ENCODE data around the gene FOXF1. TPM values are rescaled to one million over a fixed set of nuclear protein-coding genes. Genes with fewer than 3 reads are reported as not detected.

Gene FOXF1
- total and polyA plus RNA-seq, 3 donors from 2014 or later, result 0.91 to 2.8 (median 2.0) TPM

- TF ChIP-seq CTCF (IDR thresholded peaks at IDR 0.05) (no peak), POLR2A (IDR thresholded peaks at IDR 0.05) (no peak)
- WGBS, 2 donors, result 26 to 30% methylated on average over 4 of the region's 4 CpGs
- intact Hi-C loops (cut with DNase I; ENCODE audit: low total_unique reads), result no loop called here
- no peak for DNase-seq
- H3K4me1 ChIP-seq, result no peaks in the 10 kb centered on the region
- H3K36me3 ChIP-seq (ENCODE audit: low read depth, missing control alignments), result no peaks in the 10 kb centered on the region
- H3K9me3 ChIP-seq, result no peaks in the 10 kb centered on the region
- no peak overlapping the region for H3K4me3 ChIP-seq
- no peak overlapping the region for H3K27ac ChIP-seq
- H3K27me3 ChIP-seq, result no peaks in the 10 kb centered on the region
These were observed 10.9 kb upstream of the FOXF1 start for GRCh38 chr16:86499440-86499786.

- WGBS, 2 donors, result 34 to 44% methylated on average over 13 to 16 of the region's 16 CpGs
- intact Hi-C loops (cut with DNase I; ENCODE audit: low total_unique reads), result no loop called here
- Histone ChIP-seq H3K4me1 (no peaks in the 10 kb centered on the region), H3K27ac (no peak overlapping the region), H3K9me3 (no peaks in the 10 kb centered on the region), H3K4me3 (no peak overlapping the region), H3K27me3 (no peaks in the 10 kb centered on the region), H3K36me3 (ENCODE audit: low read depth, missing control alignments) (no peaks in the 10 kb centered on the region)
- no peak for TF ChIP-seq POLR2A (IDR thresholded peaks at IDR 0.05)
- no peak for TF ChIP-seq CTCF (IDR thresholded peaks at IDR 0.05)
- no peak for DNase-seq
These were observed 10.2 kb upstream of the FOXF1 start for GRCh38 chr16:86499889-86500707.

- Histone ChIP-seq H3K9me3 (no peaks in the 10 kb centered on the region), H3K27me3 (no peaks in the 10 kb centered on the region), H3K27ac (no peak overlapping the region), H3K36me3 (ENCODE audit: low read depth, missing control alignments) (no peaks in the 10 kb centered on the region), H3K4me1 (peaks cover 2% of the 10 kb centered on the region), H3K4me3 (no peak overlapping the region)
- DNase-seq, result no peak
- no peak for TF ChIP-seq CTCF (IDR thresholded peaks at IDR 0.05)
- TF ChIP-seq POLR2A (IDR thresholded peaks at IDR 0.05), result no peak
- intact Hi-C loops (cut with DNase I; ENCODE audit: low total_unique reads), result no loop called here
- 35 to 39% methylated on average over 12 to 13 of the region's 13 CpGs for WGBS, 2 donors
These were observed 9.4 kb upstream of the FOXF1 start for GRCh38 chr16:86500708-86501510.

GRCh38 chr16:86501989-86502855 lies 8.1 kb upstream of the FOXF1 start:
- H3K36me3 ChIP-seq (ENCODE audit: low read depth, missing control alignments), result no peaks in the 10 kb centered on the region
- H3K27me3 ChIP-seq, result no peaks in the 10 kb centered on the region
- no peak for DNase-seq
- H3K9me3 ChIP-seq, result no peaks in the 10 kb centered on the region
- 29 to 52% methylated on average over 18 to 19 of the region's 19 CpGs for whole genome bisulfite sequencing, 2 donors
- no peak overlapping the region for H3K27ac ChIP-seq
- H3K4me3 ChIP-seq, result no peak overlapping the region
- intact Hi-C loops (cut with DNase I; ENCODE audit: low total_unique reads), result no loop called here
- peaks cover 6% of the 10 kb centered on the region for H3K4me1 ChIP-seq
- TF ChIP-seq POLR2A (IDR thresholded peaks at IDR 0.05) (no peak), CTCF (IDR thresholded peaks at IDR 0.05) (no peak)

All from testis (tissue), 3 donors.